Upper lobe of right lung (tissue), 1 donor: ENCODE results near the gene KRAS. TPM values are rescaled to one million over a fixed set of nuclear protein-coding genes. Genes with fewer than 3 reads are reported as not detected.
A peak's percentile ranks its signal among the peaks of the same experiment; 100 is the strongest.

ENCODE experiments used
- ATAC-seq: fragments of 200-7000 bp; cut with Tn5 transposase; one replicate; pipeline ENCODE4 v1.9.1; 2020; ENCODE audit warnings: mild to moderate bottlenecking, moderate library complexity
- DNase-seq: peaks from one replicate; pipeline ENCODE4 v3.0.0-alpha.2; 2020
- H3K27ac ChIP-seq: fragments of 200-600 bp; one replicate; pipeline ENCODE4 v1.8.0; 2022
- H3K27me3 ChIP-seq: fragments of 200-600 bp; one replicate; pipeline ENCODE4 v1.8.0; 2022; ENCODE audit warnings: mild to moderate bottlenecking
- H3K36me3 ChIP-seq: fragments of 200-600 bp; one replicate; pipeline ENCODE4 v1.8.0; 2022
- H3K4me1 ChIP-seq: fragments of 200-600 bp; one replicate; pipeline ENCODE4 v1.8.0; 2022
- H3K4me3 ChIP-seq: fragments of 200-600 bp; one replicate; pipeline ENCODE4 v1.8.0; 2022; ENCODE audit warnings: mild to moderate bottlenecking
- H3K9me3 ChIP-seq: fragments of 200-600 bp; one replicate; pipeline ENCODE4 v1.8.0; 2022
- intact Hi-C: fragments of 100-400 bp; cut with DNase I; formaldehyde crosslinking; loops from one replicate; pipeline ENCODE4 v1.11.0; 2022
- total RNA-seq: library from RNA; stranded (reverse); fragmentation: NEBNext Ultra II Directional; extraction: Animal tissue kit (Norgen Biotek cat#: 25700); gene quantifications from one replicate; pipeline ENCODE4 v1.2.1, GENCODE V29; 2021
- TF ChIP-seq, protein P1 (sequence below): fragments of 200-600 bp; IDR thresholded peaks from one replicate; pipeline ENCODE4 v1.8.0; 2022; ENCODE audit warnings: antibody characterized with exemption
- donor health status: DM: no; HTN: yes; CAD: no; lungs with severe emphysema.

Gene KRAS
- total RNA-seq, 1 donor from 2014 or later = 26.7 TPM

DNA sequence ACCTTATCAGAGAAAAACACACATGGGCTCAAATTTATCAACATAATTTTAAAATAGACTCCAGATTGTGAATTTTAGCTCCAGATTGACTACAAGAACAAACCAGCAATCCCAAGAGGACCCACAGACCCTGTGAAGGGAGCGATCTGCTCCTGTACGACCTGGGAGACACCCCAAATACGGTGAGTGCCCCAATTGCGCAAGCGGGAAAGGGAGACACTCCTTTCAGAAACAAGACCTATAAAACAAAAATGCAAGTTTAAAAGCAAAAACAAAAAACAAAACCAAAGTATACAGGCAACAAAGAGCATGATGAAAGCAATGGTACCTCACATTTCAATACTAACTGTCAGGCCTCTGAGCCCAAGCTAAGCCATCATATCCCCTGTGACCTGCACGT lies 87.9 kb downstream of the KRAS start:
- intact Hi-C loops = no loop called here
- H3K27me3 ChIP-seq = no peaks in the 10 kb centered on the region
- no peak overlapping the region for H3K4me3 ChIP-seq
- DNase-seq (no peak), ATAC-seq (no peak)
- no peaks in the 10 kb centered on the region for H3K4me1 ChIP-seq
- no peak overlapping the region for H3K27ac ChIP-seq
- H3K9me3 ChIP-seq = no peaks in the 10 kb centered on the region
- no peaks in the 10 kb centered on the region for H3K36me3 ChIP-seq
- TF ChIP-seq, protein P1, sequence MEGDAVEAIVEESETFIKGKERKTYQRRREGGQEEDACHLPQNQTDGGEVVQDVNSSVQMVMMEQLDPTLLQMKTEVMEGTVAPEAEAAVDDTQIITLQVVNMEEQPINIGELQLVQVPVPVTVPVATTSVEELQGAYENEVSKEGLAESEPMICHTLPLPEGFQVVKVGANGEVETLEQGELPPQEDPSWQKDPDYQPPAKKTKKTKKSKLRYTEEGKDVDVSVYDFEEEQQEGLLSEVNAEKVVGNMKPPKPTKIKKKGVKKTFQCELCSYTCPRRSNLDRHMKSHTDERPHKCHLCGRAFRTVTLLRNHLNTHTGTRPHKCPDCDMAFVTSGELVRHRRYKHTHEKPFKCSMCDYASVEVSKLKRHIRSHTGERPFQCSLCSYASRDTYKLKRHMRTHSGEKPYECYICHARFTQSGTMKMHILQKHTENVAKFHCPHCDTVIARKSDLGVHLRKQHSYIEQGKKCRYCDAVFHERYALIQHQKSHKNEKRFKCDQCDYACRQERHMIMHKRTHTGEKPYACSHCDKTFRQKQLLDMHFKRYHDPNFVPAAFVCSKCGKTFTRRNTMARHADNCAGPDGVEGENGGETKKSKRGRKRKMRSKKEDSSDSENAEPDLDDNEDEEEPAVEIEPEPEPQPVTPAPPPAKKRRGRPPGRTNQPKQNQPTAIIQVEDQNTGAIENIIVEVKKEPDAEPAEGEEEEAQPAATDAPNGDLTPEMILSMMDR = no peak

DNA sequence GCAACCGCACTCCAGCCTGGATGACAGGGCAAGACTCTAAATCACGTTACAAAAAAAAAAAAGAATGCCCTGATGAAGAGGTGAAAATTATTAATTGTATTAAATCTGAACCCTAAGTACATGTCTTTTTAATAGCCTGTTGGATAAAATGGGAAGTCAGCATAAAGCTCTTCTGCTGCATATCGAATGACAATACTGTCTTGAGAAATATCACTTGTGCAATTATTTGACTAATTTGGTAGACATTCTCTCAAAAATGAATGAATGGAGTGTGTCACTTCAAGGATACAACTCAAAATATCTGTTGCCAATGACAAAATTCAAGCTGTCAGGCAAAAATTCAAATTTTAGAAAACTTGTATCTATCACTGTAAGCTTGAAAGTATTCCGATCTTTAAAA lies 94.7 kb downstream of the KRAS start:
- no peaks in the 10 kb centered on the region for H3K4me1 ChIP-seq
- no peak for DNase-seq
- H3K27me3 ChIP-seq = no peaks in the 10 kb centered on the region
- no peak for ATAC-seq
- no peak overlapping the region for H3K4me3 ChIP-seq
- TF ChIP-seq, protein P1 = no peak
- H3K27ac ChIP-seq = no peak overlapping the region
- no peaks in the 10 kb centered on the region for H3K9me3 ChIP-seq
- intact Hi-C loops = no loop called here
- H3K36me3 ChIP-seq = no peaks in the 10 kb centered on the region

- no peaks in the 10 kb centered on the region for H3K36me3 ChIP-seq
- intact Hi-C loops = no loop called here
- H3K4me3 ChIP-seq = no peak overlapping the region
- no peaks in the 10 kb centered on the region for H3K27me3 ChIP-seq
- no peaks in the 10 kb centered on the region for H3K4me1 ChIP-seq
- DNase-seq (no peak), ATAC-seq (no peak)
- TF ChIP-seq, protein P1 = peak; percentile 68
- no peaks in the 10 kb centered on the region for H3K9me3 ChIP-seq
- H3K27ac ChIP-seq = no peak overlapping the region
These were observed 95.6 kb downstream of the KRAS start for GRCh38 chr12:25155022-25155576.

Other genes with a start within 250 kb of the KRAS start
- 0.49 TPM for gene DNAI7, start 55.8 kb downstream of the KRAS start, total RNA-seq
- 21.9 TPM for gene ETFRF1, start 55.7 kb downstream of the KRAS start, total RNA-seq